NCI-H128 (cell line): ENCODE results near the gene FAM83G.

Experiments
- DNase-seq: peaks from one replicate; lab custom pipeline; 2025; ENCODE audit not compliant: unreplicated experiment; lab: John Stamatoyannopoulos, UW

FAM83G gene

GRCh38 chr17:18992454-18993130, 12.0 kb downstream of the FAM83G start:
- DNase-seq: no peak

DNA sequence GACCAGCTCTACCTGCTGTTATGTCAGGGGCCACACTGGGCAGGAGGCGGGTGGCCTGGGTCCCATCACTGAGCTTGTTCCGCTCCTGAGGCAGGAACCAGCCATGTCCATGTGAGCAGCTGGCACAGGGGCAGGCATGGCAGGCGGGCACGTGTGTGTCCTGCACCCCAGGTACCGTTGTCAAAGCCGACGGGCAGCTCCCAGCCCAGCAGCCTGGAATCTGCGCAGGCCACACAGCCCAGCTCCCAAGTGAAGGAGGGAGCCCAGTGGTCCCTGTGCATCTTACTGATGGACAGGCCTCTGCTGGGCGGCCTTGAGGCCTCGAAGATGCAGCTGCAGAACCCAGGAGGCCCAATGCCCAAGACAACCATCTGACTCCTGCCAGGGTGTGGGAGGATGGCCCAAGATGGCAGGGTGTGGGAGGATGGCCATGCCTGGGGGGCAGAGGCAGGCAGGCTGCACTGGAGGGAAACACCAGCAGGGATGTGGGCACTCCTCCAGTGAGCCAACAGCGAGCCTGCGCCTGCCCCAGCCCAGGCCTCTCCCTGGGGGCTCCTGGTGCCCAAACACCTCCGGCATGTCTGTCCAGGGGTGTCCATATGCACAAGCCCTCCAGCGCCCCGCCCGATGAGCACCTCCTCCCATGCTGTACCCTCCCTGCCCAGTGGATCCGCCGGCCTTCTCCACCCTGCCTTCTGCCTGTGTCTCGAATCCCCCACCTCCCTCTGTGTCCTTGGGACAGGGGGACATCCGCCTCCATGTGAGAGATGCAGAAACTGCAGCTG, 12.8 kb downstream of the FAM83G start:
- DNase-seq: no peak

GRCh38 chr17:18990331-18990730, 14.2 kb downstream of the FAM83G start:
- no peak for DNase-seq

GRCh38 chr17:18988546-18989173, 15.9 kb downstream of the FAM83G start:
- no peak for DNase-seq

- DNase-seq: no peak
Observed at GRCh38 chr17:18987862-18988545, 16.6 kb downstream of the FAM83G start.

GRCh38 chr17:18987230-18987610, 17.3 kb downstream of the FAM83G start:
- DNase-seq: no peak

- DNase-seq: no peak
Observed at GRCh38 chr17:18986541-18987229, 17.9 kb downstream of the FAM83G start.

DNA sequence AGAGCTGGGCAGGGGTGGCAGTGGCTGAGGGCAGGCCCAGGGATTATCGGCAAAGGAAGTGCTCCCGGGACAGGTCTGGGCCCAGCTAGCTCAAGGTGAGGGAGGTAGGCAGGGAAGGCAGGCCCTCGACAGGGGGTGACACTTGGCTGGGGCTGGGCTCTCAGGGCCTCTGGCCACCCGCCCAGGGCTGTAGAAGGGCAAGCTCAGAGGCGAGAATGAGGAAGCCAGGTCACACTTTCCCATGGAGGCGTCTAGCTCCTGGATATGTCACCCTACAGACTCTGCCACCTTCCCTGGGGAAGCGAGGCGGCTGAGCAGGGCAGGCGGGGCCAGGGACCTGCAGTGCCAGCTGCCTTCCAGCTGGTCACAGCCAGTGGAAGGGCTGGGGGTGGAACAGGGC, 19.1 kb downstream of the FAM83G start:
- DNase-seq: no peak

DNA sequence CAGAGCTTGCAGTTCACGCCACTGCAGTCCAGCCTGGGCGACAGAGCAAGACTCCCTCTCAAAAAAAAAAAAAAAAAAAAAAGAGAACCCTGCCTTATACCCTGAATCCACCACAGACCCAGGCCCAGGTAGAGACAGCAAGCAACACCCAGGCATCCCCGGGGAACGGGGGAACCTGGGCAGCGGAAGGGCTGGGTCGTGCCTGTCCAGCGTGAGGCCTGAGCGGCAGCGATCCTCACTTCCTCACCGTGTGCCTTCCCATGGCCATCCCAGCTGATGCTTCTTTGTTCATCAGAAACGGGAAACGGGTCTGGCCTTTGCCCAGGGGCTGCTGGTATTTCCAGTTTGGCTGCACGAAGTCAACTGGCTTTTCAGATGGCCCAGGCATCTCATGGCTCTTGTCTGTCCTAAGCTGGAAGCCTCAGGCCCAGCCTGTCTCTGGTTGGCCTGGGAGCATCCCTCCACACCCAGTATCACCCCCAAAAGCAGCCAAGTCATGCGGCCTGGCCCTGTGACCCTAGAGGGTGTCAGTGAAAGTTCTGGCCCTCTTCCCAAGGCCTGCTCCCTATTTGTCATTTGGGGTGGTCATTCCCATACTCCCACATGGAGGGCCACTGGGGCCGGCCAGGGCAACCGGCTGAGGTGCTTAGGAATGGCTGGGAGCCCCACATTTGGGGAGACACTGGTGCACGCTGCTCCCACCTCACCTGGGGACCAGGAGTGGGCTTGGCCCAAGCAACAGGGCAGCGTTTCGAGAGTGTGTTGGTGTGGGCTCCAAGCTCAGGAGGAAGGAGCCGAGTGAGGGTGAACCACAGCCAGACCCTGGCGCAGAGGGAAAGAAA, 20.1 kb downstream of the FAM83G start:
- no peak for DNase-seq

GRCh38 chr17:18981642-18982424, 22.7 kb downstream of the FAM83G start:
- DNase-seq: no peak

GRCh38 chr17:18981335-18981641, 23.3 kb downstream of the FAM83G start:
- DNase-seq: no peak

DNA sequence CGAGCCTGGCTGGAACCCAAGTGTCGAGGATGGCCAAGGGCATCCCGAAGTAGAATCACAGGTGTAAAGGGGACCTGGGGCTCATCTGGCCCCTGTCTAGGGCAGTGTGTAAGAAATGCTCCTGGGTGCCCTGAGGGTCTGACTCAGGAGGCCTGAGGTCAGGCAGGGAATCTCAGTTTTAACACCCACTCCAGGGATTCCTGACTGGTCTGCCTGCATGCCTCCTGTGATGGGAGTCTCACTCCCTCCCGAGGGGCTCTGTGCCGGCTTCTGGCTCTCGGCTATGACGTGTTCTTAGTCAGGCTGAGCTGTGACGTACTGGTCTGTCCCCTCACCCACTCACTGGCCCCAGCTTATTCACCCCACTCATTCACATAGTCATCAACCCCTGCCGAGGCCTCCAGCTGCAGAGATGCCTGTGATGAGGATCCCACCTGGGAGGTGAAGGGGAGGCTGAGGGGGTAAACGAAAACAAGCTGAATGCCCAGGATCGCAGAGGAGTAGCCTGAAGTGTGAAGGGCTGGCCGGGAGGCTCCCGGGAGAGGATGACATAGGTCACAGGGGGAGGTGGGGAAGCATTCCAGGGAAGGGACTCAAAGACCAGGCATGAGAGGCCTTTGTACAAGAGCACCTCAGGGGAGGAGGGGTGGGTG, 23.8 kb downstream of the FAM83G start:
- DNase-seq: no peak

DNA sequence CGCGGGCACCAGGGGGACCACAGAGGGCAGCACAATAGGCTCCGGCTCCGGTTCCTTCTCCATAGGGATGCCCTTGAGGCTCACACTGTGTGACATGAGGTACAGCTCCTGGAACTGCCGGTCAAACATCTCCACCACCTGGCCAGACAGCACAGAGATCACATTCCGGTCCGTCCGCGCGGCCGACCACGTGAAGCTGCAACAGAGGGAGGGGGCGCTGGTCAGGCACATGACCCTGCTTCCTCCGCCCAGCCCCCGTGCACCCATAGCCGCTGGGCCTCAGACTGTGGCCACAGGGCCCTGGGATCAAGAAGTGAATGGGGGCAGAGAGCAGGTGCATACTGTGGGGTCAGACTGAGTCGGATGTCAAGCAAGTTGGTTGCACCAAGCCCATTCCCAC, 25.9 kb downstream of the FAM83G start:
- DNase-seq: no peak

DNA sequence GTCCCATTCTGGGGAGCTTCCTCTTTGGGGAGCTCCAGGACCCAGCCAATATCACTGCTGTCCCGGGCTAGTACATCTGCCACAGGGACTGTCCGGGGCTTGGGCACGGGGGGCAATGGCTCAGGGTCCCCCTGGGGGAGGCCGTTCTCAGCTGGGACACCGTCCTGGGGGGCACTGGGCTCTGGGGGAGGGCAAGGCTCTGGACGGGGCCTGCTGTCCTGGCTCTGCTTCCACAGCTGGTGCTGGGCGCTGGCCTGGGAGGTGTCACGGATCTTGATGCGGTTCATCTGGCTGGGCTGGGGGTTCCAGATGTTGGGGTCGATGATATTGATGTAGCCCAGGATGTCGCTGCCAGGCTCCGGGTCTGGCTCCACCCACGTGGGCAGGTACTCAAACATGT, 26.5 kb downstream of the FAM83G start:
- DNase-seq: no peak

- no peak for DNase-seq
Observed at GRCh38 chr17:18977646-18978045, 26.9 kb downstream of the FAM83G start.

DNA sequence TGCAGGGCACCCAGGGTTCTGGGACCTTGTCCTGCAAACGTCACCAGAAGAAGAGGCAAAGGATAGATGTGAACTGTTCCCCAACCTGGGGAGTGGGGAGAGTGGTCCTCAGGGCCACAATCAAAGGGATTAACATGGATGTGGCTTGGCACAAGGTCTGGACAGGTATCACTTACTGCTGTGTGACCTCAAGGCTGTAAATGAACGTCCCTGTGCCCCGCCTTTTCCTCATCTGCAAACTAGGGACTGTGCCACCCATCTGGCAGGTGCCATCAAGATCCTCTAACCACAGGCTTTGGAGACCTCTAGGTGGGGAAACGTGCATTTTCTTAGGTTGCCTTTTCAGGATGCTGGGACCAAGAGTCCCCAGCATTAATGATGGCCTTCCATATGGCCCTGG, 27.5 kb downstream of the FAM83G start:
- no peak for DNase-seq

- DNase-seq: no peak
Observed at GRCh38 chr17:18976201-18976600, 28.4 kb downstream of the FAM83G start.

DNA sequence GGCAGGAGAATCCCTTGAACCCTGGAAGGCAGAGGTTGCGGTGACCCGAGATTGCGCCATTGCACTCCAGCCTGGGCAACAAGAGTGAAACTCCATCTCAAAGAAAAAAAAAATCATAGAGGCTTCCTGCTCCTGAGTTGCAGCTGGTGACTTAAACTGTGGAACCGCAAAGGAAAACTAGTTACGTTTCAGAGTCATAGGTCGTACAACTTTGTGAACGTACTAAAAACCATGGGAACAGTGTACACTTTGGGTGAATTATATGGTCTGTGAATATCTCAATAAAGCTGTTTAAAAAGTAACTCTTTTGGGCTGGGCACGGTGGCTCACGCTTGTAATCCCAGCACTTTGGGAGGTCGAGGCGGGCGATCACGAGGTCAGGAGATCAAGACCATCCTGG, 29.0 kb downstream of the FAM83G start:
- DNase-seq: no peak
